Stimulated activated naive CD8-positive, alpha-beta T cell treated with anti-CD3 and anti-CD28 coated beads, Interleukin-15, amount 100 ng/mL, for 72 hours (primary cell): ENCODE measurements around the gene MOV10L1.

Experiments
- ATAC-seq: fragments of 150-1000 bp; cut with Tn5 transposase; 2 replicates; pipeline ENCODE4 v1.10.0; 2021; ENCODE audit warnings: mild to moderate bottlenecking, moderate library complexity
- DNase-seq, 2 donors: peaks; one replicate each; pipeline ENCODE4 v3.0.0; 2021 to 2022
- H3K27ac Mint-ChIP-seq, 2 donors: one replicate each; pipeline ENCODE4 v1.8.0; 2022; ENCODE audit warnings: mild to moderate bottlenecking in 2 of 2, mixed read lengths in 2 of 2, moderate library complexity in 2 of 2
- H3K27me3 Mint-ChIP-seq: one replicate; pipeline ENCODE4 v1.8.0; 2022; ENCODE audit warnings: mixed read lengths
- H3K4me1 Mint-ChIP-seq: one replicate; pipeline ENCODE4 v1.8.0; 2022; ENCODE audit warnings: mild to moderate bottlenecking, mixed read lengths
- H3K4me3 Mint-ChIP-seq, 2 donors: one replicate each; pipeline ENCODE4 v1.8.0; 2022; ENCODE audit warnings: mild to moderate bottlenecking in 2 of 2, mixed read lengths in 2 of 2, moderate library complexity in 1 of 2
- H3K9me3 Mint-ChIP-seq, 2 donors: one replicate each; pipeline ENCODE4 v1.8.0; 2022; ENCODE audit warnings: mixed read lengths in 2 of 2

Gene MOV10L1

GRCh38 chr22:50185375-50186087 is 95.7 kb downstream of the MOV10L1 start, which contains the start of gene TRABD:
Gene TRABD, plus strand, starts transcription at chr22:50185913. Its CDS starts 7,148 bp downstream, at chr22:50193061.
- Mint-ChIP-seq H3K4me1 (peaks cover 50% of the 10 kb centered on the region), H3K27me3 (peaks cover 7% of the 10 kb centered on the region), H3K4me3 (peak within 1 kb of the TSS; percentile 88 to 95), H3K9me3 (no peaks in the 10 kb centered on the region), H3K27ac (peak within 1 kb of the TSS; percentile 86 to 90)
- DNase-seq (peak; percentile 87 to 89), ATAC-seq (peak; percentile 78)

- H3K27me3 Mint-ChIP-seq, result peaks cover 7% of the 10 kb centered on the region
- peak overlapping the region in 1 of 2 donors; percentile 79 for H3K27ac Mint-ChIP-seq
- H3K9me3 Mint-ChIP-seq, result no peaks in the 10 kb centered on the region
- peaks cover 53% of the 10 kb centered on the region for H3K4me1 Mint-ChIP-seq
- H3K4me3 Mint-ChIP-seq, result peak overlapping the region; percentile 88 to 95
- DNase-seq (no peak), ATAC-seq (no peak)
Observed at GRCh38 chr22:50186181-50186714, 96.4 kb downstream of the MOV10L1 start.

- Mint-ChIP-seq H3K27me3 (peaks cover 7% of the 10 kb centered on the region), H3K27ac (peak overlapping the region; percentile 79 to 80), H3K9me3 (no peaks in the 10 kb centered on the region), H3K4me3 (peak overlapping the region; percentile 88 to 95), H3K4me1 (peaks cover 60% of the 10 kb centered on the region)
- ATAC-seq (no peak), DNase-seq (peak in 1 of 2 donors; percentile 17)
Observed at GRCh38 chr22:50186761-50187523, 97.1 kb downstream of the MOV10L1 start.

- peaks cover 74% of the 10 kb centered on the region for H3K4me1 Mint-ChIP-seq
Observed at GRCh38 chr22:50188356-50188755, 98.5 kb downstream of the MOV10L1 start.

GRCh38 chr22:50189184-50189848 is 99.5 kb downstream of the MOV10L1 start:
- ATAC-seq (no peak), DNase-seq (no peak)
- Mint-ChIP-seq H3K27me3 (peaks cover 6% of the 10 kb centered on the region), H3K4me3 (peak overlapping the region; percentile 60 to 96), H3K9me3 (no peaks in the 10 kb centered on the region), H3K4me1 (peaks cover 79% of the 10 kb centered on the region), H3K27ac (peak overlapping the region; percentile 88 to 95)

More at GRCh38 chr22:50188356-50188755, 98.5 kb downstream of the MOV10L1 start:
- no peaks in the 10 kb centered on the region for H3K9me3 Mint-ChIP-seq
- peaks cover 7% of the 10 kb centered on the region for H3K27me3 Mint-ChIP-seq
- ATAC-seq, result no peak
- H3K4me3 Mint-ChIP-seq, result peak overlapping the region in 1 of 2 donors; percentile 21
- no peak overlapping the region for H3K27ac Mint-ChIP-seq
- no peak for DNase-seq

GRCh38 chr22:50189849-50190181 is 100.0 kb downstream of the MOV10L1 start:
- Mint-ChIP-seq H3K27ac (peak overlapping the region; percentile 20 to 95), H3K27me3 (peaks cover 1% of the 10 kb centered on the region), H3K4me3 (peak overlapping the region; percentile 89 to 96), H3K9me3 (no peaks in the 10 kb centered on the region), H3K4me1 (peaks cover 79% of the 10 kb centered on the region)
- ATAC-seq, result peak; percentile 0
- DNase-seq, result no peak

- peak overlapping the region; percentile 81 to 97 for H3K27ac Mint-ChIP-seq
Observed at GRCh38 chr22:50190182-50190940, 100.6 kb downstream of the MOV10L1 start.

GRCh38 chr22:50190941-50191741 is 101.3 kb downstream of the MOV10L1 start:
- Mint-ChIP-seq H3K4me3 (peak overlapping the region; percentile 89 to 96), H3K27me3 (no peaks in the 10 kb centered on the region), H3K9me3 (no peaks in the 10 kb centered on the region), H3K27ac (peak overlapping the region; percentile 95 to 97), H3K4me1 (peaks cover 82% of the 10 kb centered on the region)
- peak; percentile 71 for ATAC-seq
- DNase-seq, result peak; percentile 65 to 75

More at GRCh38 chr22:50190182-50190940, 100.6 kb downstream of the MOV10L1 start:
- DNase-seq (peak; percentile 77 to 80), ATAC-seq (peak; percentile 57)
- peaks cover 82% of the 10 kb centered on the region for H3K4me1 Mint-ChIP-seq
- no peaks in the 10 kb centered on the region for H3K9me3 Mint-ChIP-seq
- H3K4me3 Mint-ChIP-seq, result peak overlapping the region; percentile 89 to 96
- H3K27me3 Mint-ChIP-seq, result no peaks in the 10 kb centered on the region

GRCh38 chr22:50192436-50193204 is 102.8 kb downstream of the MOV10L1 start:
- Mint-ChIP-seq H3K4me1 (peaks cover 71% of the 10 kb centered on the region), H3K27ac (peak overlapping the region; percentile 77 to 91), H3K27me3 (no peaks in the 10 kb centered on the region), H3K4me3 (peak overlapping the region; percentile 89 to 96), H3K9me3 (no peaks in the 10 kb centered on the region)
- ATAC-seq (peak; percentile 18), DNase-seq (peak in 1 of 2 donors; percentile 55)

GRCh38 chr22:50193621-50194020 is 103.8 kb downstream of the MOV10L1 start:
- DNase-seq (no peak), ATAC-seq (no peak)
- peak overlapping the region in 1 of 2 donors; percentile 4 for H3K4me3 Mint-ChIP-seq
- H3K9me3 Mint-ChIP-seq, result no peaks in the 10 kb centered on the region
- no peaks in the 10 kb centered on the region for H3K27me3 Mint-ChIP-seq
- no peak overlapping the region for H3K27ac Mint-ChIP-seq
- H3K4me1 Mint-ChIP-seq, result peaks cover 61% of the 10 kb centered on the region

GRCh38 chr22:50194037-50194805 is 104.4 kb downstream of the MOV10L1 start:
- Mint-ChIP-seq H3K9me3 (no peaks in the 10 kb centered on the region), H3K27ac (no peak overlapping the region), H3K27me3 (no peaks in the 10 kb centered on the region), H3K4me1 (peaks cover 59% of the 10 kb centered on the region), H3K4me3 (peak overlapping the region in 1 of 2 donors; percentile 37)
- no peak for ATAC-seq
- DNase-seq, result no peak

GRCh38 chr22:50196256-50196655 is 106.5 kb downstream of the MOV10L1 start:
- no peak for ATAC-seq
- peaks cover 55% of the 10 kb centered on the region for H3K4me1 Mint-ChIP-seq
- H3K27ac Mint-ChIP-seq, result peak overlapping the region in 1 of 2 donors; percentile 67
- no peaks in the 10 kb centered on the region for H3K9me3 Mint-ChIP-seq
- no peak for DNase-seq
- H3K27me3 Mint-ChIP-seq, result no peaks in the 10 kb centered on the region
- H3K4me3 Mint-ChIP-seq, result no peak overlapping the region
